Stimulated activated CD4-positive, alpha-beta T cell treated with anti-CD3 and anti-CD28 coated beads, Interleukin-1b, Interleukin-23, amount 100 ng/mL, for 24 hours (primary cell): ENCODE measurements around the gene RALA.
A peak's percentile ranks its signal among the peaks of the same experiment; 100 is the strongest.
"Not testable (repeated sequence)": the region's sequence is repeated elsewhere in the genome, so short reads cannot be mapped to it uniquely, and the experiment has no call there.

Source experiments
- DNase-seq, 4 experiments: peaks; one replicate each; pipeline ENCODE4 v3.0.0-alpha.2; 2020; ENCODE audit warnings: low read depth in 4 of 4, low spot score in 1 of 4

Gene RALA

DNA sequence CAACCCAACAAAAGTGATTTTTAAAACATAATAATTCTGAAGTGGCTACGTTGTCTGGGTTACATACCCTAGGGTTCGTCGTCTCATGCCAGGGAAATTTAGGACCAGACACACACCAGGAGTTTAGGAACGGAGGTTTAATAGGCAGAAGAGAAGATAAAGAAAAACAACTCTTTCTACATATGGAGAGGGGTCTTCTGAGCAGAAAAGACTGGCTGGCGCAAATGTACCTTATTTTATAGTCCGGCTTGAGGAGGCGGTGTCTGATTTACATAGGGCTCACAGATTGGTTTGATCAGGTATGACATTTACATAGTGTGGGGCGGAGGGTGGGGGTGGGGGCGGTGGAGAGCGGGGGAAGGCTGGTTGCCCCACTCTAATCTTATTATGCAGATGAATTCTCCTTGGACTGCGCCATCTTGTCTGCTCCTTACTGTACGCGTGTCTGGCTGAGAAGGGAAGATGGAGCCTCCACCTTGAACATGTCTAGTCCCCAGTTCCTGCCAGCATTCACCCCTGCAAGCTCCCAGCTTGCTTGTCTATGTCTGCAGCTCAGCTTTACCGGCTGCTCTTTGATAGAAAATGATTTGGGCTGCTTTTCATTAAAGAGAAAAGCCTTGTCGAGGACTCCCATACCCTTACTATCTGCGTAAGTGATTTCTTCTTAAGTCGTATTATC is 98.7 kb downstream of the RALA start:
- DNase-seq, result no peak

DNA sequence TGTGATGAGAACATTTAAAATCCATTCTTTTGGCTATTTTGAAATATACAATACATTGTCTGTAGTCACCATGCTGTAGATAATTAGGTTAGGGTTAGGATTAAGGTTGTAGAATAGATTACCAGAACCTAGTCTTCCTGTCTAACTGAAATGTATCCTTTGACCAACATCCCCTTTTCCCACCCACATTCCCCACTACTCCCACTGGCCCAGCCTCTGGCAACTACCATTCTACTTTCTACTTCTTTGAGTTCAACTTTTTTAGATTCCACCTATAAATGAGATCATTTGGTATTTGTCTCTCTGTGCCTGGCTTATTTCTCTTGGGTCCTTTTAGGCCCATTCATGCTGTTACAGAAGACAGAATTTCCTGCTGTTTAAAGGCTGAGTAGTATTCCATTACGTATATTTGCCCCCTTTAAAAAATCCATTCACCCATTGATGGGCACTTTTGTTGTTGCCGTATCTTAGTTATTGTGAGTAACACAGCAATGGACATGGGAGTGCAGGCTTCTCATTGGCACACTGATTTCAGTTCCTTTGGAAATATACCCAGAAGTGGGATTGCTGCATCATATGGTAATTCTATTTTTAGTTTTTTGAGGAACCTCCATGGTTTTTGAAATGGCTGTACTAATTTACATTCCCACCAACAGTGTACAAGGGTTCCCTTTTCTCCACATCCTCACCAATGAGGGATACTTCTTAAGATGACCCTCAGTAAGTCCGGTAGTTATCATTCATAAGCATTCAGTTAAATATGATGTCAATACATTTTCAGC is 104.0 kb downstream of the RALA start:
- DNase-seq, result no peak

DNA sequence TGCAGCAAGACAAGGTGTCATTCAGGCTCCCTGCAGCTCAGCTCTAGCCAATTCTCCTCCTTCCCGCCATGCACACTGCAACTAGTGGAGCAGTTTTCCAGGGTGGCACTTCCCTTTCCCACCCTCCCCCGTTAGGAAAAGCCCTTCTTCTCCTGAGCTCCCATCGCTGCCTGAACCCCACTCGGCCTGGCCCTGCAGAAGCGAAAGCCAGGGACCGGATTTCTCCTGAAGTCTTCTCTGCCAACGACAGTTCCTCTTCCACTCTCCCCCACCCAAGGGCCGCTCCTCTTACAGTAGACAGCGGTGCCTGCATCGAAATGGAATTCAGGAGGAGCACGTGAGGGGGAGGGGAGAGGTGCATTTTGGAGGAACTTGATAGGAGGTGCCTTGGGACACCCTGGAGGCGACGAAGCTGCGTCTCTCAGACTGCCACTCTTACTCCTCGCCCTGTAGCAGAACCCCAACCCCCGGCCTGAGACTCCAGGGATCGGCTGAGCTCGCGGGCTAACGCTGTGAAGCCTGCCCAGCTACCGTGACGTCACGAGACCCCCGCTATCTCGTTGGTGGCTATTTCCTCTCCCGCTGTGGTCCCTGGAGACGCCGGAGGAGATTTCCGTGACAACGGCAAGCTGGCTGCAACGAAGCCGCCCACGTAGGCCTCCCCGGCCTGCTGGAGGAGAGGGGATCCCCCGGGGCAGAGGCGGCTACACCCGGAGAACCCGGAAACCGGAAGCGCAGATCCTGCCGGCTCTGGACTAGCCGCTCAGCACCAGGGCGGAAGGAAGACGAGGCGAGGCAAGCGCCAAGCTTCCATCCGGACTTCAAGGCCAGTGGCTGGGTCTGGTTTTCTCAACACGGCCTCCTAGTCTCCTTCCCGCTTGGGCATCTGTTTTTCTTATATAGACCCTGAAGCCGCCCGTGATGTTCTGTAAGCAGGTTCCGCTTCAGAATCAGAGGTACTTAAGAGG is 109.7 kb downstream of the RALA start:
- peak; percentile 85 to 99 (median 96) for DNase-seq

DNA sequence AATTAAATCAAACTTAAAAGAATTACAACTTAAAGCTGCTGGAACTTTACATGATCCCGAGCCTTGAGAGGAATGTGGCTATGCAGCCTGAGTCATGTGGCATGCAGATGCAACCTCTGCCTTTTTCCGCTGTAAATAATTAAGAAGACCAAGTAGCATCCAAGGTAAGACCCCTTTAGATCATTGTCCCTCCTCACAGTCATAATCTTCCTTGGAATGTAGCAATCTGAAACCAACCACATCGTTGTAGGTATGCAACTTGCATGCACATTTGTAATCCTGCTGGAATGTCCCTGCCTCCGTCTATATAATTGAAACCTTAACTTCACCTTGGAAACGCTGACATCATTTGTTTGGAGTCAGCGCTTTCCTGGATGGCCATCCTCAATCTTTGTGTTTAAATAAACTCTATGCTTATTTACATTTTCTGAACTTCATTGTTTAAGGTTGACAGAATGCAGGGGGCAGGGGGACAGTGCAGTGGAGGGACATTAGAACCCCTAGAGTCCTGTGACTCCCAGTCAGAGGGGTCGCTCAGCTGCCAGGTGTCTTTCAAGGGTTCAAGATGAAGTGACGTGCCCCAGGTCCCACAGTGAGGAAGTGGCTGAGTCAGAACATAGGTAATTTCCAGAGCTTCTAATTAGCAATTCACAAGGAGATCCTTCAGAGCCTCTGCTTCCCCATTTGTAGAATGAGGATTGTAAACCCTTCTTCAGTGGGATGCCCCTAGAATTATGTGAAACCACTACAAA is 110.7 kb downstream of the RALA start:
- no peak for DNase-seq

DNA sequence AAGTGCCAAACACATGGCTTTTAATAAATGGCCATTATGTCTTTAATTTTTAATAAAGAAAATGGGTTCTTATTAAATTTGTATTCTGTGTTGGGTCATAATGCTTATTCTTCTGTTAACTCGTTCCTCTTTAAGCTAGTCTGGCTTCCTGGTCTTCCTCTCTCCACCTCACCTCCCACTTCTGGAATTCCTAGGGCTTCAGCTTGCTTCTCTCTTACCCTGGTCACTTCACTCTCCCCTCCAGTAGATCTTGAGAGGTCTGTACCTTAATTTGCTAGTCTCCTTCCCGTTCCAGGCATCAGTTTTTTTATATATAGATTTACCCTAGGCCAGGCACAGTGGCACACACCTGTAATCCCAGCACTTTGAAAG is 111.2 kb downstream of the RALA start:
- DNase-seq, result no peak

DNA sequence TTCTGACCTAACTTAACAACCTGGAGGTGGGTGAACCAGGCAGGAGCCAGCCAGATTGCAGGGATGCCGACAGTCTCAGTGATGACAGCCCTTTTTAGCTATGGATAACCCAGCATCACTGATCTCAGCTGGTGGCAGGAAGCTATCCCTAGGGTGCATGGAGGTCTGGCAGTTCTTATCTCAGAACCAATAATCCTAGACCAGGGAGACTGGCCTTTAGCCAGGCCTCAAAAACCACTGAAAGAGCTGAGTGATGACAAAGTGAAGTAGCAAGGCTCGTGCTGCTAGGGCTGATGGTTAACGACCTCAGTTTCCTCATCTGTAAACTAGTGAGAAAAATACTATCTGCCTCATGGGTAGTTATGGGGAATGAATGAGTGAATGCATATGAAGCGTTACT is 112.5 kb downstream of the RALA start:
- DNase-seq, result no peak

DNA sequence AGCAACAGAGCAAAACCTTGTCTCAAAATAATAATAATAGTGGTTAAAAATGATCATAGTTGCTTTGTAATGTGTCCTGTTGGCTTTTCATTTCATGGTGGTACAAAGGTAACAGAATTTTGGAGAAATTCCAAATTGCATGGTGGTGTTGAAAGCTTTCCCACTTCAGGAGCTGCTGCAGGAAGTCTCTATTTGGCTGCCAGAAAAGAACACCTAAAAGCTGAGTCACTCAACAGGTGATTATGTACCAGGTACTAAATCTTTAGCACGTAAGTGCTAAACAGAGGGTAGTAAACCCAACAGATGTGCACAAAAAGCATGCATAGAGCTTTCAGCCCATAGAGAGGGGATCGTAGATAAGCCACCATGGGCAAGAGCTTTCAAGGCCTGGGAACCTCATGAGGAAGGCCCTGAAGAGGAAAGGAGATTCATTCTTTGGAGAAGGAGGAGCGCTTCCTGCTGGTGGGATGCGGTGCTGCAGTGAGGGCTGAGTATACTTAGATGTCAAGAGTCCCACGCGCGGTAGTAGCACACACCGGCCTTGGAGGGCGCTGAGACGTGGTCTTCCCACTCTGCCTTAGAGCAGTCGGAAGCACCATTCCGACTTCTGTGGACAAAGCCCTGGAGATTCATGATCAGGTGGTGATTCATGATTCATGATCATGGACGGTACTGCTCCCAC is 118.7 kb downstream of the RALA start:
- peak in 1 of 4 experiments; percentile 21 for DNase-seq

DNA sequence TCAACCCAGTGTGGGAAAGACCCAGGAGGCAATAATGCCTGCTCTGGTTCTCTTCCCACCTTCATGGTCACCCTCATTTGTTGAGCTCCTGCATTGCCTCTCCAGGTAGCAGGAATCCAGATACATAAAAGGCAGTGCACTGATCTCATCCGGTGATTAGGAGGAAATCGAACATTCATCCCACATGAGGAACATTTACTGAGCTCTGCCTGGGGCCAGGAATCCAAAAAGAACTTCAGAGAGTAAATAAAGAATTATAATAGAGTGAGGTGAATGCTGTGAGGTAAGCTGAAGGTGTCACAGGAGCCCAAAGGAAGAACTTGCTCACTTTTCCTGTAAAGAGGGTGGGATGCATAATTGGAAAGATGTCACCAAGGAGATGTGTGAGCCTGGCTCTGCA is 121.2 kb downstream of the RALA start:
- no peak for DNase-seq

DNA sequence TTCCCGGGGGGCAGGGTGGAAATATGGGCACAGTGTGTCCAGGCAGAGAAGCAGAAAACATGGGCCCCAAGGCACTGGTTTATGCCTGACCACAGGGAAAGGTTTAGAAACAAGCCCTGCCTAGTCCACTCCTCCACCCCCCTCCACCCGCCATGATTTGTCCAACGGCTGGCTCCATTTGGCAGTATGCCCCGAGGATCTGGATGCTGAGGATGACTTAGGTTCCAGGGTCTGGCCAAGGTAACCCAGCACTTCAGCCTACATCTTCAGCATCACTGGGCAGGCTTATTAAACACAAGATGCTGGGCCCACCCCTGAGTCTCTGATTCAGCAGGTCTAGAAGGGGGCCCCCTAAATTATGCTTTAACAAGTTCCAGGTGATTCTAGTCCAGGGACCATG is 121.9 kb downstream of the RALA start:
- DNase-seq, result no peak

DNA sequence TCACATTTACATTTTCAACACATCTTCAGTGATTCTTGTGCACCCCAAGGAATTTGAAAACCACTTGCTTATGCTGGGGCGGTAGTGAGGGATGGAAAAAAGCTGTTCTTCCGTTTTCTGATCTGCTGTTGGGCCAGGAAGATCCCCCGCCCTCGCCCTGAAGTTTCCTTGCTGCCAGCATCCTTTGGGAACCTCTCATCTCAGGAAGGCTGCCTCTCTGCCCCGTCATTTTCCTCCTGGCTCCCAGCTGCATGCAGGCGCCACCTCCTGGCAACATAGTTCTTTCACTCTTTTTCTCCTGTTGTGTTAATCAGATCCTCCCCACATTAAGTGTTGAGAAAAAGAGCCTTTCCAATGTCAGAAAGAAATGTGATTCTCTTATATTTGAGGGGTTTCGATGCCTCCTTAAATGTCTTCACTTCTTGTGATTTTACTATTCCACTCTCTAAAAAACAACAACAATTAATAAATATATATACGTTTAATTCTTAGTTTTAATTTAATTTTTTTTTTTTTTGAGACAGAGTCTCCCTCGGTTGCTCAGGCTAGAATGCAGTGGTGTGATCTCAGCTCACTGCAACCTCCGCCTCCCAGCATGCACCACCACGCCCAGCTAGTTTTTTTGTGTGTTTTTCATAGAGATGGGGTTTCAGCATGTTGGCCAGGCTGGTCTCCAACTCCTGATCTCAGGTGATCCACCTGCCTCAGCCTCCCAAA is 122.9 kb downstream of the RALA start:
- peak in 3 of 4 experiments; percentile 27 to 32 (median 31) for DNase-seq

DNA sequence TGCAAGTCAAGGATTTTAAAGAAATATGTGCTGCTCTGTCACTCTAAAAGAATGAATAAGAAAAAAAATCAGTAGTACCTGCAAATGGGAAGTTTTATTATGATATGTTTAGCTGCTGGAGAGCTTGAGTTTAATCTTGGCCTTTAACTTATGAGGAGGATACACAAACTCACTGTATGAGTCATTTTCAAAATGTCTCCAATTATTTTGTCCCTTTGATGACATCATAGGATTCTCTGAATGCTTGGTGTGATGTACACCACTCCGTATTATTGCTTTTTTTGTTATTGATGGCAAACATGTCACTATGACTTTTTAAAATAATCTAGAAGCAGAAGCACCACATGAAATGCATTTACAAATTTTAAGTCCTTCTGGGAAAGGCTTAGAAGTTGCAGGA is 125.8 kb downstream of the RALA start:
- no peak for DNase-seq

DNA sequence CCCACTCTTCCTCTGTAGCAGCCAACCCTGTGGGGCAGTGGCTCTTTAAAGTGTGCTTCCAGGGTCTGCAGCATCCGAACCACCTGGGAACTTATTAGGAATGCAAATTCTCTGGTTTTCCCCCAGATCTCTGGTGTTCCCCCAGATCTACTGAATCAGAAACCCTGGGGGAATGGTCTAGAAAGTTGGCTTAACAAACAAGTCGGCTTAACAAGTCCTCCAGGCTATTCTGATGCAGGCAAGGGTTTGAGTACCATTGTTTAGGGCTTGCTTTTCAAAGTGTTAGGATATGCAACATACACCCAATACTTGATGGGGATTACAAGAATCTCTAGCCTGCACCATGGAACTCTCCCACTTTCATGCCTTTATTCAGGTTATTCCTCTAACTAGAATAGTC is 126.3 kb downstream of the RALA start:
- DNase-seq, result no peak

DNA sequence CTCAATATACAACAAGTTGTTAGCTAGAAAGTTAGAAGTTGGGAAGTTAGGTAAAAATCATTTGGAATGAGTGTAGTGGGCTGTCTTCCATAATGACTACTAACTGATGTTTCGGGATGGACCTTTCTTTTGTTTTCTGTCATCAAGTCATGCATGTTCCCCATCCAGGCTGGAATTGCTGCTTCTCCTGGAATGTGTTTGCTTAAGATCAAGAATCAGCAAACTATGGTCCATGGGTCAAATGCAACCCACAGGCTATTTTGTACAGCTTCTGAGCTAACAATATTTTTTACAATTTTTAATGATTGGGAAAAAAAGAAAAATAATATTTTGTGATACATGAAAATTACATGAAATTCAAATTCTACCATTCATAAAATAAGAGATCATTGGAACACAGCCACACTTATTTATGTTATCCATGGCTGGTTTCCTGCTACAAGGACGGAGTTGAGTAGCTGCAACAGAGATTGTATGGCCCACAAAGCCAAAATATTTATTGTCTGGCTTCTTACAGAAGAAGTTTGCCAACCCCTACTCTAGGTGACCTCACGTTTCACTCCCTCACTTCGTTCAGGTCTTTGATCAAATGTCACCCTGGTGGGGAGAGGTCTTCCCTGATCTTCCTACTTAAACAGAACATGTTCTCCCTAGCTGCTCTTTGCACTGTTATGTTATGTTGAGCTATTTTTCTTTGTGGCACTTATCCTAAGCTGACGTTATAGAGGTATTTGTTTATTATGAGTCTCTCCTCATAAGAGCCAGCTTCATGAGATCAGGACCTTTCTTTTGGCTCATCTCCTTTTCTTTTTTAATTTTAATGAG is 127.1 kb downstream of the RALA start:
- DNase-seq, result no peak

DNA sequence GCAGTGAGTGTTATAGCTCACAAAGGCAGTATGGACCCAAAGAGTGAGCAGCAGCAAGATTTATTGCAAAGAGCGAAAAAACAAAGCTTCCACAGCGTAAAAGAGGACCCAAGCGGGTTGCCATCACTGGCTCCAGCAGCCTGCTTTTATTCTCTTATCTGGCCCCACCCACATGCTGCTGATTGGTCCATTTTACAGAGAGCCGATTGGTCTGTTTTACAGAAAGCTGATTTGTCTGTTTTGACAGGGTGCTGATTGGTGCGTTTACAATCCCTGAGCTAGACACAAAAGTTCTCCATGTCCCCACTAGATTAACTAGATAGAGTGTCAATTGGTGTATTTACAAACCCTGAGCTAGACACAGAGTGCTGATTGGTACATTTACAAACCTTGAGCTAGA is 129.9 kb downstream of the RALA start:
- DNase-seq, result not testable (repeated sequence)

DNA sequence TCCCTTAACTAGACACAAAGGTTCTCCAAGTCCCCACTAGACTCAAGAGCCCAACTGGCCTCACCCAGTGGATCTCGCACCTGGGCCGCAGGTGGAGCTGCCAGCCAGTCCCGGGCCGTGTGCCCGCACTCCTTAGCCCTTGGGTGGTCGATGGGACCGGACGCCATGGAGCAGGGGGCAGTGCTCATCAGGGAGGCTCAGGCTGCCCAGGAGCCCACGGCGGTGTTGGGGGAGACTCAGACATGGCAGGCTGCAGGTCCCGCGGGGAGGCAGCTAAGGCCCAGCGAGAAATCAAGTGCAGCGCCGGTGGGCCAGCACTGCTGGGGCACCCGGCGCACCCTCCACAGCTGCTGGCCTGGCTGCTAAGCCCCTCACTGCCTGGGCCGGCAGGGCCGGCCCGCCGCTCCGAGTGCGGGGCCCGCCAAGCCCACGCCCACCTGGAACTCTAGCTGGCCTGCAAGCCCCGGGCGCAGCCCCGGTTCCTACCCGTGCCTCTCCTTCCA is 130.5 kb downstream of the RALA start:
- DNase-seq, result no peak

DNA sequence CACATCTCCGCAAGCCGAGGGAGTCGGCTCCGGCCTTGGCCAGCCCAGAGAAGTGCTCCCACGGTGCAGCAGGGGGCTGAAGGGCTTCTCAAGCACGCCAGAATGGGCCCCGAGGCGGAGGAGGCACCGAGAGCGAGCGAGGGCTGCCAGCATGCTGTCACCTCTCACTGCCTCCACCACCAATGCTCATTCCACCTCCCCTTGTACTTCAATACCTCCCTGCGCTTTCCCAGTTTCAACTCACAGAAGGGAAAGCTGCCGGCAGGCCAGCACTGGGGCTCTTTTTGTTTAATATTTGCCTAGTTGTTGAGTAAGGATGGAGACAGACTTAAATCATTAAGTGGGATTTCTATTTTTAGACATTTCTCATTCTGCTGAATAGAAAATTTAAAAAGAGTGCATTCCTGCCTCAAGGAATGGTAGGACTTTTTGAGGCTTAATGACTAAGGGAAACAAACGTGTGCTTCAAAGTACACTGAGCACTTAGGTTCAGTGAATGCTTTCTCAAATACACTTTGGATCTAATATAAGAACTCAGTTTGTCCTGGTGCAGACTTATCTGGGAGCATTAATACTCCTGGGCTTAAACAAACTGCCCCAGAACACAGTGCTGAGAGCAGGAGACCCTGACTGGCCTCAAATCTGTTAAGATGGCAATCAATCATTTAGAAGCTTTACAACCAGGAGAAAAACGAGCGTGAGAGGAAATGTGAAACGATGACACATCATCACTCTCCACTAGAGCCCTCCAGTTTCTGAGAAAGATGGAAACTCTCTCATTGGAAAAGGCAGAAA is 131.2 kb downstream of the RALA start:
- DNase-seq, result no peak

DNA sequence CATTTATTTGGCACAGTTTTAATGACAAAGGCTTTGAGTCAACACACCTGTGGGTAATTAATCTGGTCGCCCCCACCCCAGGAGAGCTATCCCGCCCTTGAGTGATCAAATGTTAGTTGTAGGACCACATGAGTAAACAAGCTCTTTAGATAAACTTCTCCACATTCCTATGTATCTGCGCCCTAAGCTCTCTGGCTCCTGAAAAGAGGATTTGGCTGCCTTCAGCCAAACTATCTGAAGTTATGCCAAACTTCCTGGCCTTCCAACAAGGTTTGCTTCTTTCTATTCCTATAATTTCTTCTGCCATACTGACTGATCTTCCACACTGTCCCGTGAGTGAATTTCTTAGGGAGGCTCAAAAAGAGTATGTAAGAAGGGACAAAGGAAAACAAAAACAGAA is 134.2 kb downstream of the RALA start:
- no peak for DNase-seq
